AG10803 (cell line): ENCODE measurements around the gene PLPP7.
"Not testable (repeated sequence)": the region's sequence is repeated elsewhere in the genome, so short reads cannot be mapped to it uniquely, and the experiment has no call there.

Experiments used
- DNase-seq: peaks from one replicate; pipeline ENCODE4 v3.0.0; 2010; ENCODE audit warnings: low read depth
- H3K4me3 ChIP-seq: 2 replicates; pipeline ENCODE4 v1.5.1; 2011; ENCODE audit warnings: mild to moderate bottlenecking, low read length, control low read depth
- CTCF ChIP-seq: conservative IDR thresholded peaks from 2 replicates; pipeline ENCODE4 v1.5.1; 2011; ENCODE audit warnings: mild to moderate bottlenecking, low read length, control low read depth, inconsistent platforms

Gene PLPP7

DNA sequence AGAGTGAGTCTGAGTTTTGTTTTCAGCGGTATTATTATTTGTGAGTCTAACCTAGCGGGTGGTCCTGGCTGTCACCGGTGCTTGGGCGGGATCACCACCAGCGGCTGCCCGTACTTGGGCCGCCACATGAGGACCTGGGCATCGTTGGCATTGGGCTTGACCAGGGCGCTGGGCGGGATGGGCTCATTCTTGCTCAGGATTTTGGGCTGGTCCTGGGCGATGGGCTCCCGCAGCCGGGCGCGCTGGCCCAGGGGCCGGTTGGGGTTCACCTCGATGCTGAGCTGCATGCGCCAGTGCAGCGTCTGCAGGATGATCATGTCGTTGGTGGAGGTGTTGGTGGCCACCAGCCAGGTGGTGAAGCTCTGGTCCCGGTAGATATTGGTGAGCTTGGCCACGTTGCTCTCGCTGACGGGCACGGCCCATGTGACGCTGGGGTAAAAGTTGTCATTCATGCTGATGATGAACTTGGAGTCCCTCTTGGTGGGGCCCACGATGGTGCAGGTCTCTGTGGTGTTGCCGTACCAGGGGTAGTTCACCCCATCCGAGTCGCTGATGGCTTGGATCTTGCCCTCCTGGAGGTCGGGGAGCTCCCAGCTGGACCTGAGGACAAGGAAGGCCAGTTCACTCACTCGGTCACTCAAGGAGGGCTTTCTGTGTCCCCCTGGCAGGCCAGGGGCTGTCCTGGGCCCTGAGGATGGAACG, 28.6 kb upstream of the PLPP7 start:
- no peak for DNase-seq
- no peak for TF ChIP-seq CTCF
- H3K4me3 ChIP-seq, result no peak overlapping the region

DNA sequence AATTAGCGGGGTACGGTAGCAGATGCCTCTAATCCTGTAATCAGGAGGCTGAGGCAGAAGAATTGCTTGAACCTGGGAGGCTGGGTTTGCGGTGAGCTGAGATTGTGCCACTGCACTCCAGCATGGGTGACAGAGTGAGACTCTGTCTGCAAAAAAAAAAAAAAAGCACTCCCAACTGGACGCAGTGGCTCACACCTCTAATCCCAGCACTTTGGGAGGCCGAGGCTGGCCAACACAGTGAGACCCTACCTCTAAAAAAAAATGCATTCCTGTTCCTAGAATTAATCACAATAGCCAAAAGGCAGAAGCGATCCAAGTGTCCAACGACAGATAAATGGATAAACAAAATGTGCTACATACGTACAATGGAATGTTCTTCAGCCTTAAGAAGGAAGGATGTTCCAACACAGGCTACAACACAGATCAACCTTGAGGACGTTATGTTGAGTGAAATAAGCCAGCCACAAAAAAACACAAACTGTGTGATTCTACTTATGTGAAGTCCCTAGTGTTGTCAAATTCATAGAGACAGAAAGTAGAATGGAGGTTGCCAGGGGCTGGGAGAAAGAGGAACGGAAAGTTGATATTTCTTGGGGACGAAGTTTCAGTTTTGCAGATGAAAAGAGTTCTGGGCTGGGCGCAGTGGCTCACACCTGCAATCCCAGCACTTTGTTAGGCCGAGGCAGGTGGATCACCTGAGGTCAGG, 27.0 kb upstream of the PLPP7 start:
- H3K4me3 ChIP-seq, result no peak overlapping the region
- no peak for TF ChIP-seq CTCF
- DNase-seq, result no peak

DNA sequence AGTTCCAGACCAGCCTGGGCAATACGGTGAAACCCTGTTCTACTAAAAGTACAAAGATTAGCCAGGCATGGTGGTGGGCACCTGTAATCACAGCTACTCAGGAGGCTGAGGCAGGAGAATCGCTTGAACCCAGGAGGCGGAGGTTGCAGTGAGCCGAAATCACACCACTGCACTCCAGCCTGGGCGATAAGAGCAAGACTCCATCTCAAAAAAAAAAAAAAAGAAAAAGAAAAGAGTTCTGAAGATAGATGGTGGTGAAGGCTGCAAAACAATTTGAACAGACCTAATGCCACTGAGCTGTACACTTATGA, 26.5 kb upstream of the PLPP7 start:
- DNase-seq, H3K4me3 ChIP-seq: not testable (repeated sequence)

DNA sequence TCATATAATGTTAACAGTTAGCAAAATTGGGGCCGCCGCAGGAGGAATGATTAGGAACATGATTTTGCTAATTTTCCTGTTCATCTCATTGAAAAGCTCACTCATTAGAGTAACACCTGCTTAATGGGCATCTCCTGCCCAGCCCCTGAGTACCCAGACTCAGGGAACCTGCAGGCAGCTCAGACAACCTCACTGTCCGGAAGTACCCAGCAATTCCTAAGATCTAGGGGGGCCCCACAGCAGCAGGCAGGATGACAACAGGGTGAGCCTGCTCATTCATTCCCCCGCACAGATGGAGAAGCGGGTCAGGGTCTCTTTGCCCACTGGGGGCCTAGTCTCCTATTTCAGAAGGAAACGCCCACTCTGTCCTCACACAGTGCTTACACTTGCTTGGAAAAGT, 25.8 kb upstream of the PLPP7 start:
- H3K4me3 ChIP-seq, result no peak overlapping the region
- TF ChIP-seq CTCF, result no peak
- no peak for DNase-seq

DNA sequence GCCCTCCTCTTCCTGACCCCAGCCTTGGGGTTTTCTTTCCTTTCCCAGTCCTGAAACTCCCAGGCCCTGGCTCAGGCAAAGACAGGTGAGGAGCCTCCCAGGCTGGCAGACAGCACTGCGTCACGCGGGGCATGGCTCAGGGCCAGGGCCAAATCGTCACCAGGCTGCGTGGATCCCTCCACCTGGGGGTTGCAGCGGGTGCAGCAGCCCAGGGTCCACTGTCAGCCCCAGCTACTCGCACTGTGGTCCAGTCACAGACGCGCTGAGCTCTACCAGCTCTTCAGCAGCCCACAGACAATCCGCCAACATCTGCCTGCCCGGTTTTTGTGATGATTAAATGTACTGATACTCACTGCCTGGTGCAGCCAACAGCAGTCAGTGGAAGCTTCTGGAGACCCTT, 25.3 kb upstream of the PLPP7 start:
- TF ChIP-seq CTCF, result no peak
- DNase-seq, result no peak
- no peak overlapping the region for H3K4me3 ChIP-seq

DNA sequence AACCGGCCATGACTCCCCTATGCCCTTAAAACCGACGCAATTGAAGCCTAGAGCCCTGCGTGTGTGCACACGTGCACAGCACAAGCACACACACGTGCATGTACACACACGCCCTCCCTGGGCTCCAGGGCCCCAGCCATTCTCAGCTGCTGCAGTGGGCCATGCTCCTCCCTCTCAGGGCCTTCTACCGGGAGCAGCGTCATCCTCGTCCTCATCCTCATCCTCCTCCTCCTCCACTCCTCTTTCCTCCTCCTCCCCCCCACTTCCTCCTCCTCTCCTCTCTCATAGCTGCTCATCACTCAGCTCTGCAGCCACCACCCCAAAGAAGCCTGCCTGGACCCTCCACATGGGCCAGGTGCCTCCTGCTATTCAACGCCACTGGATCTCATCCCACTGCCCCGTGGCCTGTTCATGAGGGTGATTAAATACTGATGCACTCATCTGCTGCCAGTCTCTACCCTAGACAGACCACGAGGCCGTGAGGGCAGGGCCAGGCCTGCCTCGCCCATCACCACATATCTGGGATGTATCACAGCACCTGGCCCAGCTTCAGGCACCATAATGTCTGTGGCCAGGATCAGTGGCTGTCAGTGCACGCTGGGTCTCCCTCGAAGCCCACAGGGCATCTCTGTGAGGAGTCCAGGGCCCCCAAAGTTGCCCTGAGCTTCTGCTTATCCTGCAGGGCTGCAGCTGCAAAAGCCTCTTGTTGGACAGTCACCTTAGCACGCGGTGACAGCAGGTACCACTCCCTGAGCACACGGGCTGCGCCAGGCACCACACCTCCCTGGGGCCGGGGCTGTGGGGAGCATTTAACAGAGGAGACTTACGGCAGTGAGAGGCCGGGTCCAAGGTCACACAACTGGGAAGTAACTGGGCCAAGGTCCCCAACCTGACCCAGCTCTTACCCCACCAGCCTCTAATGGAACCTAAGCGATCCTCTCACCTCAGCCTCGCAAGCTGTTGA, 23.0 kb upstream of the PLPP7 start:
- no peak overlapping the region for H3K4me3 ChIP-seq
- DNase-seq, result no peak
- TF ChIP-seq CTCF, result no peak

DNA sequence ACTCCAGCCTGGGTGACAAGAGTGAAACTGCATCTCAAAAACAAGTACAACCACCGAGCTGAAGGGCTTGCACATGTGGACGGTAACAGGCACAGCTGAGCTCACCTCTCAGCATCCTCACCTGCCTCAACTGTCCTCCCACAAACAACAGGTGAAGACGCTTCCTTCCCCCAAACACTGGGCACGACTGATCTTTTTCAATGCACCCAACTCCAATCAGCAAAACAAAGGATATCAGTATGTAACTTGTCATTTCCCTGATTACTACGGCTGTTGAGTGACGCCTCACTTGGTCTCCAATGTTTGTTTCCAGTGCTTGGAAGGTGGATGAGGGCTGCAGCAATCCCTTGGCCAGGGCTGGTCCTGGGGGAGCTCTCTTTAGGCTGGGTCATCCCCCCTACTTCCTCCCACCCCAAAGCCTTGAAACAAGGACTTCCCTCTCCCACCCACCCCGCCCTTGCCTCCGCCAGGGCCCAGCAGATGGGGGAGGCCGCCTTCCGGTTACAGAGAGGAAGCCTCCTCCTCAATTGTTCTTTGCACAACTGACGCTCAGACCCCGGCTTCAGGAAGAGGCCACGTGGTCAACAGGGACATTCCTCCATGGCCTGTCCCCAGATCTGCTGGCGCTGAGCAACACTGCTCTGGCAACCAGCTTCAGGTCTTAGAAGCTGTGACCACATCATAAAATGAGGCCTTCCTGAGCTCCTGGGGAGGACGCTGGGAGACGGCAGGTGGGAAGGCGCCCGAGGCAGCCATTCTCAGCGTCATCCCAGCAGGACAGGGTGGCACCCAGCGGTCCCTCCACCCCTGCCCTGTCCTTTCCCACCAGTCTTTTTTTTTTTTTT, 19.1 kb upstream of the PLPP7 start:
- no peak for DNase-seq
- no peak overlapping the region for H3K4me3 ChIP-seq
- no peak for TF ChIP-seq CTCF

DNA sequence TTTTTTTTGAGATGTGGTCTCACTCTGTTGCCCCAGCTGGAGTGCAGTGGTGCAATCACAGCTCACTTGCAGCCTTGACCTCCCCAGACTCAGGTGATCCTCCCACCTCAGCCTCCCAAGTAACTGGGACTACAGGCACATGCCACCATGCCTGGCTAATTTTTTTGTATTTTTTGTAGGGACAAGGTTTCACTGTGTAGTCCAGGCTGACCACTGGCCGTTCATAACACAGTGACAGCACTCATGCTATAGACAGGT, 18.6 kb upstream of the PLPP7 start:
- not testable (repeated sequence) for H3K4me3 ChIP-seq, DNase-seq
